ENCODE measurements around the gene ELL.

DNA sequence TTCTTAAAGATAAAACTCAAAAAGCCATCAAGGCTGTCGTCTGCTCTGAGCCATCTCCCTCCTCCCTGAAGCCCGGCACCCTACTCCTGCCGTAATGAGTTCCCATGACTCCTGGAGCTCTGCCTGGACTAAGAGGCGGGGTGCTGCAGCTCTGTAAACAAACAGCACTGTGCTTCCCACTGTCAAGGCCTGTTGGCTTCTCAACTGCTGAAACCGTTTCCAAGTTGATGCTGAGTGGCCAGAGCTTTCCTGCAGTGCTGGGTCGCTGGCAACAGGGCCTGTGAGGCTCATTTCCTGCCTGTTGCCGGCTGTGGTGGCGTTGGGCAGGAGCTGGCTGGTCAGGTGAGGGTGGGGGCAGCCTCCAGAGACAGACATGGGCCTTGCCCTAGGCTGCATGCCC, 57.2 kb downstream of the ELL start:
- peak; percentile 33 to 45 for TF ChIP-seq POLR2A (IDR thresholded peaks at IDR 0.05)
- TF ChIP-seq, protein P1, sequence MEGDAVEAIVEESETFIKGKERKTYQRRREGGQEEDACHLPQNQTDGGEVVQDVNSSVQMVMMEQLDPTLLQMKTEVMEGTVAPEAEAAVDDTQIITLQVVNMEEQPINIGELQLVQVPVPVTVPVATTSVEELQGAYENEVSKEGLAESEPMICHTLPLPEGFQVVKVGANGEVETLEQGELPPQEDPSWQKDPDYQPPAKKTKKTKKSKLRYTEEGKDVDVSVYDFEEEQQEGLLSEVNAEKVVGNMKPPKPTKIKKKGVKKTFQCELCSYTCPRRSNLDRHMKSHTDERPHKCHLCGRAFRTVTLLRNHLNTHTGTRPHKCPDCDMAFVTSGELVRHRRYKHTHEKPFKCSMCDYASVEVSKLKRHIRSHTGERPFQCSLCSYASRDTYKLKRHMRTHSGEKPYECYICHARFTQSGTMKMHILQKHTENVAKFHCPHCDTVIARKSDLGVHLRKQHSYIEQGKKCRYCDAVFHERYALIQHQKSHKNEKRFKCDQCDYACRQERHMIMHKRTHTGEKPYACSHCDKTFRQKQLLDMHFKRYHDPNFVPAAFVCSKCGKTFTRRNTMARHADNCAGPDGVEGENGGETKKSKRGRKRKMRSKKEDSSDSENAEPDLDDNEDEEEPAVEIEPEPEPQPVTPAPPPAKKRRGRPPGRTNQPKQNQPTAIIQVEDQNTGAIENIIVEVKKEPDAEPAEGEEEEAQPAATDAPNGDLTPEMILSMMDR (IDR thresholded peaks at IDR 0.05 in 4 of 5, conservative IDR thresholded peaks at IDR 0.05 in 1 of 5), result no peak
